Pancreas (tissue), 10 donors: ENCODE data around the gene IRF4. TPM values are rescaled to one million over a fixed set of nuclear protein-coding genes. Genes with fewer than 3 reads are reported as not detected.
"Not testable (repeated sequence)": the region's sequence is repeated elsewhere in the genome, so short reads cannot be mapped to it uniquely, and the experiment has no call there.

Experiments
- ATAC-seq, 4 donors: fragments of 200-7000 bp; cut with Tn5 transposase; one replicate each; pipeline versions ENCODE4 v1.8.0 to v1.9.1; 2020; ENCODE audit warnings: mild to moderate bottlenecking in 4 of 4, moderate library complexity in 4 of 4
- DNase-seq, 6 donors: peaks; one replicate each; pipeline ENCODE4 v3.0.0-alpha.2; 2020
- FAIRE-seq: peaks from 2 replicates; lab custom pipeline; 2012; peaks lifted over from hg19 to GRCh38; lab: Jason Lieb, UNC
- H3K27ac ChIP-seq, 4 donors: fragments of 200-600 bp; sonication (generic); 1 replicate in 3 of 4; 2 replicates in 1 of 4; pipeline versions ENCODE4 v1.5.0 to v1.8.0; 2020
- H3K27me3 ChIP-seq, 4 donors: fragments of 200-600 bp; one replicate each; pipeline ENCODE4 v1.8.0; 2021
- H3K36me3 ChIP-seq, 3 donors: fragments of 200-600 bp; sonication (generic) in 1 of 3; one replicate each; pipeline versions ENCODE4 v1.5.0 to v1.8.0; 2020 to 2021
- H3K4me1 ChIP-seq, 3 donors: fragments of 200-600 bp; one replicate each; pipeline ENCODE4 v1.8.0; 2021
- H3K4me3 ChIP-seq, 4 donors: fragments of 200-600 bp; sonication (generic) in 2 of 4; one replicate each; pipeline versions ENCODE4 v1.5.0 to v1.8.0; 2020 to 2021
- H3K9me3 ChIP-seq, 4 donors: fragments of 200-600 bp; one replicate each; pipeline ENCODE4 v1.8.0; 2021
- CTCF ChIP-seq, 4 donors: fragments of 200-600 bp; sonication (generic) in 3 of 4; IDR thresholded peaks; one replicate each; pipeline versions ENCODE4 v1.5.0 to v1.8.0; 2021; ENCODE audit warnings: antibody characterized with exemption in 4 of 4
- WGBS, 2 donors: extraction: QIAGEN DNeasy Blood & Tissue Kit; methylation state at CpG; one replicate each; pipeline ENCODE4 v1.1.7; 2013; 5-methylcytosine and 5-hydroxymethylcytosine counted together
- intact Hi-C, 3 donors: fragments of 100-400 bp; cut with DNase I; formaldehyde crosslinking; loops; one replicate each; pipeline versions ENCODE4 v1.11.1 to v1.14.2; 2022
- polyA plus RNA-seq, 2 donors: library from polyadenylated mRNA; stranded (reverse); fragments of 200-250 nt; gene quantifications; one replicate each; pipeline ENCODE4 v1.2.3, GENCODE V29; 2013
- total RNA-seq, 6 donors: library from RNA; stranded (reverse); fragmentation: NEBNext Ultra II Directional in 4 of 6; extraction: Animal tissue kit (Norgen Biotek cat#: 25700) in 4 of 6; gene quantifications; one replicate each; pipeline versions ENCODE4 v1.2.1 to v1.2.4, GENCODE V29; 2021 to 2023
- donor health status: healthy with polysubstance abuse.
- donor health status: DM: no; HTN: no; CAD: no; lungs with moderate emphysema.
- donor health status: DM: no; HTN: no; CAD: no.
- donor health status: control.
- donor health status: control.
- donor health status: Bipolar disorder and iron deficiency.
- donor health status: DM: yes; HTN: yes; CAD: no.
- donor health status: DM: no; HTN: no; CAD: no.
- donor health status: DM: no; HTN: no; CAD: no.
- donor health status: DM: yes; HTN: yes; CAD: no.

IRF4 gene
- total and polyA plus RNA-seq, 8 donors: 0.04 to 3.8 (median 0.44) TPM

DNA sequence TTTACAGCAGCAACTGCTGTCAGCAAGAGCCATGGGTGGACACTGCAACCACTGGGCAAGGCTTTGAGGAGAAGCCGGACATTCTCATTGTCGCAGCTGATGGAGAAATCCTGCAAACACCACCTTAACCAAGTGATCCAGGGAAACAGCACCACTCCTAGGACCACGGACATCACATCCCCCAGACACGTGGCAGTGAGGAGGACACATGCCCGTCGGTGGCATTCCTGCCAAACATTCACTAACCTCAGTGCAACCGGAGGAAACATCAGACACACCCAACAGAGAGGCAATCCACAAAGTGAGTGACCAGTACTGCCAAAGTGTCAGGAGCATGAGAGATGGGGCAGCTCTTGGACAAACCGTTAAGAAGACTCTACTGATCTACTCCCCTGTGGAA, 16.6 kb upstream of the IRF4 start:
- peaks cover 0 to 10% (median 3%) of the 10 kb centered on the region in 4 donors for H3K27me3 ChIP-seq
- no peak overlapping the region for H3K27ac ChIP-seq
- ATAC-seq (no peak), DNase-seq (peak in 1 of 6 donors; percentile 51), FAIRE-seq (no peak)
- TF ChIP-seq CTCF (IDR thresholded peaks at IDR 0.05): no peak
- H3K4me3 ChIP-seq: no peak overlapping the region
- WGBS, 2 donors: 48 to 61% methylated on average over 8 of the region's 8 CpGs
- no peaks in the 10 kb centered on the region for H3K9me3 ChIP-seq
- no peaks in the 10 kb centered on the region for H3K4me1 ChIP-seq
- H3K36me3 ChIP-seq: no peaks in the 10 kb centered on the region
- intact Hi-C loops: no loop called here

GRCh38 chr6:376827-377640, 14.5 kb upstream of the IRF4 start:
- FAIRE-seq: no peak
- DNase-seq: peak in 1 of 6 donors; percentile 35
- WGBS, 2 donors: 58 to 62% methylated on average over 10 of the region's 10 CpGs
- TF ChIP-seq CTCF (IDR thresholded peaks at IDR 0.05): no peak
- no peaks in the 10 kb centered on the region for H3K4me1 ChIP-seq
- no peaks in the 10 kb centered on the region for H3K36me3 ChIP-seq
- peaks cover 0 to 14% (median 4%) of the 10 kb centered on the region in 4 donors for H3K27me3 ChIP-seq
- H3K9me3 ChIP-seq: no peaks in the 10 kb centered on the region
- H3K4me3 ChIP-seq: no peak overlapping the region
- intact Hi-C loops: no loop called here
- H3K27ac ChIP-seq: no peak overlapping the region
- ATAC-seq: no peak

DNA sequence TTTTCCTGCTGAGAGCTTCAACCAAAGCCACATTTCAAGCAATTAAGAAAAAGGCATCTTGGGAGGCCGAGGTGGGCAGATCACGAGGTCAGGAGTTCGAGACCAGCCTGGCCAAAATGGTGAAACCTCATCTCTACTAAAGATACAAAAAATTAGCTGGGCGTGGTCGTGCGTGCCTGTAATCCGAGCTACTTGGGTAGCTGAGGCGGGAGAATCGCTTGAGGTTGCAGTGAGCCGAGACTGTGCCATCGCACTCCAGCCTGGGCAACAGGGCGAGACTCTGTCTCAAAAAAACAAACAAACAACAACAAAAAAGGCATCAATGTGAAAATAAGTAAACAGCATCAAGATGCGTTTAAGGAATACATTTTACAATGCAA, 13.9 kb upstream of the IRF4 start:
- H3K4me3 ChIP-seq, H3K9me3 ChIP-seq, ATAC-seq, FAIRE-seq, H3K4me1 ChIP-seq, H3K27ac ChIP-seq, H3K36me3 ChIP-seq, intact Hi-C loops: not testable (repeated sequence)
- WGBS, 2 donors: 70 to 81% methylated on average over 13 of the region's 13 CpGs
- peaks cover 0 to 14% (median 4%) of the 10 kb centered on the region in 4 donors for H3K27me3 ChIP-seq
- peak in 1 of 6 donors; percentile 24 for DNase-seq

GRCh38 chr6:378090-378957, 13.2 kb upstream of the IRF4 start:
- intact Hi-C loops: no loop called here
- H3K27me3 ChIP-seq: peaks cover 0 to 14% (median 4%) of the 10 kb centered on the region in 4 donors
- H3K27ac ChIP-seq: no peak overlapping the region
- H3K4me1 ChIP-seq: no peaks in the 10 kb centered on the region
- ATAC-seq: no peak
- no peak for FAIRE-seq
- 67 to 78% methylated on average over 24 of the region's 24 CpGs for WGBS, 2 donors
- peak in 1 of 6 donors; percentile 54 for DNase-seq
- TF ChIP-seq CTCF (IDR thresholded peaks at IDR 0.05): no peak
- H3K4me3 ChIP-seq: no peak overlapping the region
- no peaks in the 10 kb centered on the region for H3K9me3 ChIP-seq
- no peaks in the 10 kb centered on the region for H3K36me3 ChIP-seq

DNA sequence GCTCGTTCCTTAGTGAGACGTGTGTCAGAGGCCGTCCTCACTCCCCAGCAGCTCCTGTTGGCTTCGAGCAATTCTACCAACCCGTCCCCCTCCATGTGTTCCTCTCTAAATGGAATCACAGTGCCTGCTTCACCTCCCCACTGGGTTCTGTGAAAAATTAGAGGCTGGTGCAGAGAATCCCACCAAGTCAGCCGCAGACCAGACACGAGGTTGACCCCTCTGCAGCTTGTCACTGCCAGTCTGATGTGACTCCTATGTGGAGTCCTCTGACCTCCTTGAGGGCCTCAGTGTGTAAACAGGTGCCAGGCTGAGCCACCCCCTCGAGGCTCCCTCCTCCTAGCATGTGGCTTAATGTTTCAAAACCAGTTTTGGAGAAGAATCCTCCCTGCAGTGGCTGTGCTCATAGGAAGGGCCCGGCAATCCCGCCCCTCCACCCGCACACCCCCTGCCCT, 12.6 kb upstream of the IRF4 start:
- Histone ChIP-seq H3K27ac (no peak overlapping the region), H3K36me3 (no peaks in the 10 kb centered on the region), H3K27me3 (peaks cover 0 to 14% (median 4%) of the 10 kb centered on the region in 4 donors), H3K9me3 (no peaks in the 10 kb centered on the region), H3K4me3 (no peak overlapping the region), H3K4me1 (no peaks in the 10 kb centered on the region)
- ATAC-seq: peak in 1 of 4 donors; percentile 8
- intact Hi-C loops: no loop called here
- no peak for DNase-seq
- no peak for FAIRE-seq
- 56 to 60% methylated on average over 11 of the region's 11 CpGs for WGBS, 2 donors
- TF ChIP-seq CTCF (IDR thresholded peaks at IDR 0.05): no peak
